Small intestine (tissue), 7 donors: Measurements from ENCODE around the gene RRP1. TPM values are rescaled to one million over a fixed set of nuclear protein-coding genes. Genes with fewer than 3 reads are reported as not detected.

Source experiments
- DNase-seq, 2 donors: peaks; one replicate each; pipeline versions ENCODE4 v3.0.0 to v3.0.0-alpha.2; 2013
- FAIRE-seq: peaks from 2 replicates; lab custom pipeline; 2012; peaks lifted over from hg19 to GRCh38; lab: Jason Lieb, UNC
- H3K27ac ChIP-seq, 3 donors: one replicate each; pipeline ENCODE4 v1.5.1; 2013; ENCODE audit warnings: low read length in 2 of 3, mild to moderate bottlenecking in 2 of 3, control low read depth in 1 of 3, inconsistent platforms in 1 of 3, low read depth in 1 of 3, moderate library complexity in 1 of 3
- H3K27me3 ChIP-seq, 3 donors: one replicate each; pipeline ENCODE4 v1.6.1; 2013; ENCODE audit warnings: low read length in 3 of 3, inconsistent platforms in 1 of 3; ENCODE audit not compliant: control insufficient read depth in 3 of 3, insufficient read depth in 3 of 3
- H3K36me3 ChIP-seq, 3 donors: one replicate each; pipeline ENCODE4 v1.6.1; 2013; ENCODE audit warnings: low read length in 3 of 3, inconsistent platforms in 1 of 3, low read depth in 1 of 3, mild to moderate bottlenecking in 1 of 3, moderate library complexity in 1 of 3; ENCODE audit not compliant: control insufficient read depth in 3 of 3, insufficient read depth in 2 of 3
- H3K4me1 ChIP-seq, 3 donors: one replicate each; pipeline ENCODE4 v1.6.1; 2013; ENCODE audit warnings: low read length in 2 of 3, inconsistent platforms in 1 of 3, low read depth in 1 of 3, mild to moderate bottlenecking in 1 of 3, moderate library complexity in 1 of 3; ENCODE audit not compliant: control insufficient read depth in 3 of 3, insufficient read depth in 2 of 3
- H3K4me3 ChIP-seq, 3 donors: one replicate each; pipeline ENCODE4 v1.5.1; 2013; ENCODE audit warnings: low read length in 3 of 3, control low read depth in 1 of 3, inconsistent platforms in 1 of 3, low read depth in 1 of 3, mild to moderate bottlenecking in 1 of 3, moderate library complexity in 1 of 3
- H3K9me3 ChIP-seq, 2 donors: one replicate each; pipeline ENCODE4 v1.6.1; 2013; ENCODE audit warnings: low read depth in 1 of 2, low read length in 1 of 2; ENCODE audit not compliant: control insufficient read depth in 2 of 2, insufficient read depth in 1 of 2
- WGBS, 3 donors: extraction: QIAGEN DNeasy Blood & Tissue Kit; methylation state at CpG; one replicate each; pipeline ENCODE4 v1.1.7; 2013; 5-methylcytosine and 5-hydroxymethylcytosine counted together
- polyA plus RNA-seq, 4 donors: library from polyadenylated mRNA; stranded (reverse) in 3 of 4; unstranded in 1 of 4; fragments of 200-250 nt in 3 of 4; fragments of 120-200 nt in 1 of 4; gene quantifications; one replicate each; pipeline versions ENCODE4 v1.2.1 to v1.2.3, GENCODE V29; 2013
- donor health status: healthy with polysubstance abuse.
- donor health status: control.
- donor health status: control.
- donor health status: Bipolar disorder and iron deficiency.
- donor health status: healthy.

RRP1 gene
- polyA plus RNA-seq, 4 donors, result 7.2 to 21.0 (median 12.5) TPM

- no peaks in the 10 kb centered on the region for H3K27me3 ChIP-seq
- 93 to 96% (median 94%) methylated on average over 11 of the region's 11 CpGs for WGBS, 3 donors
Measured at GRCh38 chr21:43769325-43769958, 19.9 kb upstream of the RRP1 start.

GRCh38 chr21:43770066-43770655, 19.2 kb upstream of the RRP1 start:
- no peak for FAIRE-seq
- Histone ChIP-seq H3K9me3 (no peaks in the 10 kb centered on the region), H3K27me3 (no peaks in the 10 kb centered on the region), H3K27ac (no peak overlapping the region), H3K4me3 (no peak overlapping the region), H3K4me1 (peaks cover 0 to 27% (median 0%) of the 10 kb centered on the region in 3 donors), H3K36me3 (peaks cover 2 to 22% (median 7%) of the 10 kb centered on the region in 3 donors)
- WGBS, 3 donors, result 88 to 90% (median 89%) methylated on average over 21 of the region's 21 CpGs
- no peak for DNase-seq

More at GRCh38 chr21:43769325-43769958, 19.9 kb upstream of the RRP1 start:
- Histone ChIP-seq H3K4me3 (no peak overlapping the region), H3K9me3 (no peaks in the 10 kb centered on the region), H3K27ac (no peak overlapping the region), H3K4me1 (peaks cover 0 to 25% (median 0%) of the 10 kb centered on the region in 3 donors), H3K36me3 (peaks cover 2 to 24% (median 7%) of the 10 kb centered on the region in 3 donors)
- FAIRE-seq (no peak), DNase-seq (no peak)

- Histone ChIP-seq H3K9me3 (no peaks in the 10 kb centered on the region), H3K27ac (no peak overlapping the region), H3K4me1 (peaks cover 0 to 29% (median 0%) of the 10 kb centered on the region in 3 donors), H3K27me3 (no peaks in the 10 kb centered on the region), H3K36me3 (peaks cover 2 to 22% (median 7%) of the 10 kb centered on the region in 3 donors), H3K4me3 (no peak overlapping the region)
- DNase-seq, result no peak
- FAIRE-seq, result no peak
- 78 to 81% (median 78%) methylated on average over 12 to 13 of the region's 13 CpGs for WGBS, 3 donors
Measured at GRCh38 chr21:43771199-43771675, 18.1 kb upstream of the RRP1 start.

GRCh38 chr21:43771698-43772424, 17.5 kb upstream of the RRP1 start:
- peaks cover 2 to 22% (median 7%) of the 10 kb centered on the region in 3 donors for H3K36me3 ChIP-seq
- H3K27ac ChIP-seq, result no peak overlapping the region
- H3K4me3 ChIP-seq, result no peak overlapping the region
- peaks cover 0 to 25% (median 0%) of the 10 kb centered on the region in 3 donors for H3K4me1 ChIP-seq
- no peaks in the 10 kb centered on the region for H3K27me3 ChIP-seq
- no peak for FAIRE-seq
- no peak for DNase-seq
- no peaks in the 10 kb centered on the region for H3K9me3 ChIP-seq
- WGBS, 3 donors, result 84 to 90% (median 89%) methylated on average over 13 of the region's 13 CpGs

- DNase-seq (no peak), FAIRE-seq (no peak)
- H3K36me3 ChIP-seq, result peaks cover 2 to 22% (median 7%) of the 10 kb centered on the region in 3 donors
- peaks cover 0 to 19% (median 0%) of the 10 kb centered on the region in 3 donors for H3K4me1 ChIP-seq
- H3K27ac ChIP-seq, result no peak overlapping the region
- no peaks in the 10 kb centered on the region for H3K27me3 ChIP-seq
- 66 to 90% (median 77%) methylated on average over 6 of the region's 6 CpGs for WGBS, 3 donors
- H3K9me3 ChIP-seq, result no peaks in the 10 kb centered on the region
- no peak overlapping the region for H3K4me3 ChIP-seq
Measured at GRCh38 chr21:43772425-43772821, 17.0 kb upstream of the RRP1 start.

- 89 to 96% (median 93%) methylated on average over 10 of the region's 10 CpGs for WGBS, 3 donors
- no peak for DNase-seq
- Histone ChIP-seq H3K4me3 (no peak overlapping the region), H3K36me3 (peaks cover 2 to 22% (median 7%) of the 10 kb centered on the region in 3 donors), H3K27ac (no peak overlapping the region), H3K4me1 (peaks cover 0 to 9% (median 0%) of the 10 kb centered on the region in 3 donors), H3K9me3 (no peaks in the 10 kb centered on the region), H3K27me3 (no peaks in the 10 kb centered on the region)
- FAIRE-seq, result no peak
Measured at GRCh38 chr21:43774163-43774562, 15.2 kb upstream of the RRP1 start.

GRCh38 chr21:43775190-43775589, 14.2 kb upstream of the RRP1 start:
- Histone ChIP-seq H3K4me1 (peaks cover 0 to 9% (median 0%) of the 10 kb centered on the region in 3 donors), H3K27ac (peak overlapping the region in 1 of 3 donors; percentile 70), H3K4me3 (peak overlapping the region in 2 of 3 donors; percentile 70 to 84), H3K36me3 (peaks cover 2 to 22% (median 7%) of the 10 kb centered on the region in 3 donors), H3K9me3 (no peaks in the 10 kb centered on the region), H3K27me3 (no peaks in the 10 kb centered on the region)
- FAIRE-seq (no peak), DNase-seq (no peak)
- WGBS, 3 donors, result 74 to 84% (median 76%) methylated on average over 12 of the region's 12 CpGs

- FAIRE-seq (no peak), DNase-seq (peak; percentile 78 to 93)
- 0 to 1% (median 1%) methylated on average over 40 to 71 of the region's 71 CpGs for WGBS, 3 donors
- Histone ChIP-seq H3K27me3 (no peaks in the 10 kb centered on the region), H3K36me3 (peaks cover 2 to 22% (median 7%) of the 10 kb centered on the region in 3 donors), H3K4me3 (peak within 1 kb of the TSS; percentile 70 to 84 (median 81)), H3K4me1 (peaks cover 0 to 9% (median 0%) of the 10 kb centered on the region in 3 donors), H3K27ac (peak within 1 kb of the TSS; percentile 70 to 92 (median 71)), H3K9me3 (no peaks in the 10 kb centered on the region)
Measured at GRCh38 chr21:43775795-43776430, 13.5 kb upstream of the RRP1 start, which contains the start of gene CSTB. Gene CSTB (minus strand): TSS chr21:43776308. CDS start chr21:43776269, 39 bp downstream.
